ENCODE data around the gene FAM184A.
A peak's percentile ranks its signal among the peaks of the same experiment; 100 is the strongest.
"Not testable (repeated sequence)": the region's sequence is repeated elsewhere in the genome, so short reads cannot be mapped to it uniquely, and the experiment has no call there.

The FAM184A gene

GRCh38 chr6:119078376-119079282 lies at the start of gene FAM184A:
FAM184A (minus strand) TSS chr6:119078664; CDS start chr6:119078299, 365 bp downstream.
- DNase-seq: peak; percentile 26

GRCh38 chr6:119127627-119128026 lies 49.2 kb upstream of the FAM184A start:
- no peak for DNase-seq

GRCh38 chr6:119126826-119127225 lies 48.4 kb upstream of the FAM184A start:
- no peak for DNase-seq

GRCh38 chr6:119126140-119126539 lies 47.7 kb upstream of the FAM184A start:
- no peak for DNase-seq

- DNase-seq: no peak
These were observed 47.1 kb upstream of the FAM184A start for GRCh38 chr6:119125576-119125975.

GRCh38 chr6:119124079-119124824 lies 45.8 kb upstream of the FAM184A start:
- DNase-seq: no peak

- no peak for DNase-seq
These were observed 43.9 kb upstream of the FAM184A start for GRCh38 chr6:119122336-119122735.

- no peak for DNase-seq
These were observed 42.9 kb upstream of the FAM184A start for GRCh38 chr6:119121367-119121766.

GRCh38 chr6:119119989-119120388 lies 41.5 kb upstream of the FAM184A start:
- DNase-seq: no peak

GRCh38 chr6:119119062-119119461 lies 40.6 kb upstream of the FAM184A start:
- not testable (repeated sequence) for DNase-seq

- DNase-seq: no peak
These were observed 38.3 kb upstream of the FAM184A start for GRCh38 chr6:119116712-119117281.

- DNase-seq: no peak
These were observed 35.5 kb upstream of the FAM184A start for GRCh38 chr6:119113961-119114360.

GRCh38 chr6:119112812-119113530 lies 34.5 kb upstream of the FAM184A start:
- no peak for DNase-seq

- DNase-seq: peak; percentile 41
These were observed 32.4 kb upstream of the FAM184A start for GRCh38 chr6:119110601-119111548.

GRCh38 chr6:119109654-119110325 lies 31.3 kb upstream of the FAM184A start:
- DNase-seq: no peak

- DNase-seq: no peak
These were observed 29.6 kb upstream of the FAM184A start for GRCh38 chr6:119108076-119108475.

- DNase-seq: no peak
These were observed 26.8 kb upstream of the FAM184A start for GRCh38 chr6:119105282-119105681.

GRCh38 chr6:119102901-119103300 lies 24.4 kb upstream of the FAM184A start:
- no peak for DNase-seq

- no peak for DNase-seq
These were observed 21.7 kb upstream of the FAM184A start for GRCh38 chr6:119100115-119100514.

GRCh38 chr6:119097815-119098361 lies 19.4 kb upstream of the FAM184A start:
- DNase-seq: not testable (repeated sequence)
